H9 (cell line): ENCODE measurements around the gene ZFYVE28. TPM values are rescaled to one million over a fixed set of nuclear protein-coding genes. Genes with fewer than 3 reads are reported as not detected.

Experiments
- DNase-seq: peaks from one replicate; pipeline ENCODE4 v3.0.0-alpha.2; 2017
- H2AFZ ChIP-seq: one replicate; pipeline ENCODE4 v1.6.1; 2013; ENCODE audit warnings: mild to moderate bottlenecking, low read length, control low read depth, moderate library complexity
- H2AK5ac ChIP-seq: 2 replicates; pipeline ENCODE4 v1.6.1; 2013; ENCODE audit warnings: low read length, control low read depth, mixed read lengths; ENCODE audit not compliant: insufficient read length
- H2BK120ac ChIP-seq: one replicate; pipeline ENCODE4 v1.6.1; 2013; ENCODE audit warnings: low read depth, mild to moderate bottlenecking, low read length, control low read depth, inconsistent platforms; ENCODE audit not compliant: poor library complexity, severe bottlenecking
- H2BK12ac ChIP-seq: 2 replicates; pipeline ENCODE4 v1.6.1; 2013; ENCODE audit warnings: low read length, control low read depth, mixed read lengths, low read depth; ENCODE audit not compliant: insufficient read length
- H2BK15ac ChIP-seq: 2 replicates; pipeline ENCODE4 v1.6.1; 2013; ENCODE audit warnings: low read depth, low read length, control low read depth
- H2BK20ac ChIP-seq: one replicate; pipeline ENCODE4 v1.6.1; 2013; ENCODE audit warnings: low read depth, mild to moderate bottlenecking, low read length, control low read depth, inconsistent platforms; ENCODE audit not compliant: poor library complexity, severe bottlenecking
- H2BK5ac ChIP-seq: 2 replicates; pipeline ENCODE4 v1.6.1; 2013; ENCODE audit warnings: low read length, control low read depth, mixed read lengths; ENCODE audit not compliant: insufficient read length
- H3K14ac ChIP-seq: 2 replicates; pipeline ENCODE4 v1.6.1; 2013; ENCODE audit warnings: low read length, control low read depth; ENCODE audit not compliant: insufficient read depth
- H3K18ac ChIP-seq: 2 replicates; pipeline ENCODE4 v1.6.1; 2013; ENCODE audit warnings: low read depth, mild to moderate bottlenecking, mixed read lengths, low read length, control low read depth; ENCODE audit not compliant: insufficient read length
- H3K23ac ChIP-seq: 2 replicates; pipeline ENCODE4 v1.6.1; 2013; ENCODE audit warnings: low read length, control low read depth, mixed read lengths, low read depth; ENCODE audit not compliant: insufficient read length
- H3K23me2 ChIP-seq: 2 replicates; pipeline ENCODE4 v1.6.1; 2013; ENCODE audit warnings: low read depth, mild to moderate bottlenecking, mixed read lengths, low read length, control low read depth; ENCODE audit not compliant: insufficient read length, poor library complexity, severe bottlenecking
- H3K27ac ChIP-seq: 2 replicates; pipeline ENCODE4 v1.5.1; 2013; ENCODE audit warnings: low read length, control low read depth, mixed read lengths, low read depth; ENCODE audit not compliant: insufficient read length
- H3K27me3 ChIP-seq: 2 replicates; pipeline ENCODE4 v1.6.1; 2013; ENCODE audit warnings: low read length, control low read depth, inconsistent platforms; ENCODE audit not compliant: insufficient read depth
- H3K4ac ChIP-seq: 2 replicates; pipeline ENCODE4 v1.6.1; 2013; ENCODE audit warnings: low read depth, mild to moderate bottlenecking, control low read depth, inconsistent platforms, low read length, moderate library complexity
- H3K4me1 ChIP-seq: 2 replicates; pipeline ENCODE4 v1.6.1; 2013; ENCODE audit warnings: low read length, control low read depth, inconsistent platforms; ENCODE audit not compliant: insufficient read depth
- H3K4me2 ChIP-seq: 2 replicates; pipeline ENCODE4 v1.6.1; 2013; ENCODE audit warnings: low read length, control low read depth, mixed read lengths; ENCODE audit not compliant: insufficient read length, insufficient read depth
- H3K56ac ChIP-seq: 2 replicates; pipeline ENCODE4 v1.6.1; 2013; ENCODE audit warnings: low read depth, mild to moderate bottlenecking, mixed read lengths, low read length, control low read depth; ENCODE audit not compliant: insufficient read length
- H3K79me1 ChIP-seq: 2 replicates; pipeline ENCODE4 v1.6.1; 2013; ENCODE audit warnings: low read depth, mild to moderate bottlenecking, moderate library complexity, low read length, control low read depth, inconsistent platforms; ENCODE audit not compliant: insufficient read depth, poor library complexity, severe bottlenecking
- H3K79me2 ChIP-seq: 2 replicates; pipeline ENCODE4 v1.6.1; 2013; ENCODE audit warnings: low read length, control low read depth, inconsistent platforms; ENCODE audit not compliant: insufficient read depth
- H3K9ac ChIP-seq: 2 replicates; pipeline ENCODE4 v1.6.1; 2013; ENCODE audit warnings: low read length, control low read depth, mixed read lengths; ENCODE audit not compliant: insufficient read length; ENCODE audit errors: extremely low read depth
- H3K9me3 ChIP-seq: one replicate; pipeline ENCODE4 v1.6.1; 2013; ENCODE audit warnings: low read depth, low read length, inconsistent platforms; ENCODE audit not compliant: control insufficient read depth
- H3T11ph ChIP-seq: one replicate; pipeline ENCODE4 v1.6.1; 2013; ENCODE audit warnings: mild to moderate bottlenecking, low read length, control low read depth, inconsistent platforms
- H4K20me1 ChIP-seq: one replicate; pipeline ENCODE4 v1.6.1; 2013; ENCODE audit not compliant: control insufficient read depth, insufficient read length, insufficient read depth
- H4K5ac ChIP-seq: 2 replicates; pipeline ENCODE4 v1.6.1; 2013; ENCODE audit warnings: low read depth, mild to moderate bottlenecking, mixed read lengths, low read length, control low read depth; ENCODE audit not compliant: insufficient read length
- H4K8ac ChIP-seq: replicated peaks from 2 replicates; pipeline ENCODE4 v1.6.1; 2013; ENCODE audit warnings: low read length, control low read depth, mixed read lengths, low read depth; ENCODE audit not compliant: insufficient read length
- H4K91ac ChIP-seq: 2 replicates; pipeline ENCODE4 v1.6.1; 2013; ENCODE audit warnings: low read depth, mild to moderate bottlenecking, moderate library complexity, mixed read lengths, low read length, control low read depth; ENCODE audit not compliant: insufficient read length
- H3K27ac Mint-ChIP-seq, 3 experiments: 2 replicates in 2 of 3; 3 replicates in 1 of 3; pipeline ENCODE4 v1.8.0; 2020 to 2021; ENCODE audit warnings: mixed read lengths in 3 of 3, mild to moderate bottlenecking in 1 of 3, moderate library complexity in 1 of 3
- H3K27me3 Mint-ChIP-seq: 2 replicates; pipeline ENCODE4 v1.8.0; 2021; ENCODE audit warnings: low read depth, mild to moderate bottlenecking, moderate library complexity, mixed read lengths
- H3K36me3 Mint-ChIP-seq, 3 experiments: 2 replicates in 2 of 3; 3 replicates in 1 of 3; pipeline ENCODE4 v1.8.0; 2020 to 2021; ENCODE audit warnings: low read depth in 3 of 3, mixed read lengths in 3 of 3; ENCODE audit not compliant: insufficient read depth in 1 of 3
- H3K4me1 Mint-ChIP-seq, 2 experiments: 2 replicates each; pipeline ENCODE4 v1.8.0; 2020; ENCODE audit warnings: mixed read lengths in 2 of 2
- H3K4me3 Mint-ChIP-seq, 2 experiments: 2 replicates in 1 of 2; 3 replicates in 1 of 2; pipeline ENCODE4 v1.8.0; 2020 to 2021; ENCODE audit warnings: mild to moderate bottlenecking in 2 of 2, mixed read lengths in 2 of 2, moderate library complexity in 1 of 2
- H3K9me3 Mint-ChIP-seq, 2 experiments: 2 replicates in 1 of 2; 3 replicates in 1 of 2; pipeline ENCODE4 v1.8.0; 2020; ENCODE audit warnings: mild to moderate bottlenecking in 2 of 2, mixed read lengths in 2 of 2, moderate library complexity in 1 of 2
- CTCF ChIP-seq: fragments of 200-600 bp; sonication (generic); conservative IDR thresholded peaks from 3 replicates; pipeline ENCODE4 v1.8.0; 2021; ENCODE audit warnings: antibody characterized with exemption, mild to moderate bottlenecking
- WGBS: extraction: QIAGEN DNeasy Blood & Tissue Kit; methylation state at CpG from one replicate; pipeline ENCODE4 v1.1.7; 2013; ENCODE audit warnings: missing lambda C conversion rate, low lambda C conversion rate, mixed read lengths; ENCODE audit not compliant: insufficient read length; ENCODE audit errors: extremely low coverage; 5-methylcytosine and 5-hydroxymethylcytosine counted together
- total RNA-seq: library from RNA; stranded (reverse); gene quantifications from 2 replicates; pipeline ENCODE4 v1.2.1, GENCODE V29; 2021

The ZFYVE28 gene
- total RNA-seq, 1 experiment from 2014 or later = 0.98 TPM

- Histone ChIP-seq H3K18ac (no peak overlapping the region), H3K79me2 (no peaks in the 10 kb centered on the region), H4K20me1 (peaks cover 3% of the 10 kb centered on the region), H3K27ac (no peak overlapping the region), H3K79me1 (no peaks in the 10 kb centered on the region), H2BK15ac (no peak overlapping the region), H4K91ac (no peak overlapping the region), H4K5ac (no peak overlapping the region), H3K14ac (peak overlapping the region; percentile 26; the same call in 1 of the 2 replicates), H2AFZ (no peak overlapping the region), H3K27me3 (peaks cover 33% of the 10 kb centered on the region; the same call in 1 of the 2 replicates), H3T11ph (no peak overlapping the region), H2BK12ac (no peak overlapping the region), H4K8ac (no peak overlapping the region), H3K9me3 (no peaks in the 10 kb centered on the region), H3K4me1 (peaks cover 6% of the 10 kb centered on the region; the same call in 1 of the 2 replicates), H3K23ac (no peak overlapping the region), H3K56ac (no peak overlapping the region), H3K4ac (no peak overlapping the region), H3K4me2 (peak overlapping the region; percentile 68), H2BK5ac (no peak overlapping the region), H2AK5ac (no peak overlapping the region), H2BK20ac (no peak overlapping the region), H2BK120ac (no peak overlapping the region), H3K9ac (no peak overlapping the region), H3K23me2 (peaks cover 34% of the 10 kb centered on the region)
- H3K4me1 Mint-ChIP-seq = peaks cover 41 to 44% of the 10 kb centered on the region in 2 experiments
- H3K9me3 Mint-ChIP-seq = peaks cover 0 to 3% of the 10 kb centered on the region in 2 experiments; a peak in 4 of 5 replicates
- peak overlapping the region; percentile 54 to 79 for H3K4me3 Mint-ChIP-seq
- peaks cover 76% of the 10 kb centered on the region for H3K27me3 Mint-ChIP-seq
- no CpG with 5 or more reads among the region's 55 CpGs for WGBS
- TF ChIP-seq CTCF = peak; percentile 32; the same call in 1 of the 3 replicates
- peak; percentile 81 for DNase-seq
- no peaks in the 10 kb centered on the region; a peak in 1 of 7 replicates for H3K36me3 Mint-ChIP-seq
- no peak overlapping the region for H3K27ac Mint-ChIP-seq
Observed at GRCh38 chr4:2416564-2417225, 1.8 kb downstream of the ZFYVE28 start.
